Limb (tissue), 2 donors: ENCODE data around the gene BCL2L13.
"Not testable (repeated sequence)": the region's sequence is repeated elsewhere in the genome, so short reads cannot be mapped to it uniquely, and the experiment has no call there.

ENCODE experiments used
- DNase-seq, 2 donors: peaks; one replicate each; pipeline ENCODE4 v3.0.0-alpha.2; 2016; ENCODE audit errors: extremely low spot score in 2 of 2

Gene BCL2L13

DNA sequence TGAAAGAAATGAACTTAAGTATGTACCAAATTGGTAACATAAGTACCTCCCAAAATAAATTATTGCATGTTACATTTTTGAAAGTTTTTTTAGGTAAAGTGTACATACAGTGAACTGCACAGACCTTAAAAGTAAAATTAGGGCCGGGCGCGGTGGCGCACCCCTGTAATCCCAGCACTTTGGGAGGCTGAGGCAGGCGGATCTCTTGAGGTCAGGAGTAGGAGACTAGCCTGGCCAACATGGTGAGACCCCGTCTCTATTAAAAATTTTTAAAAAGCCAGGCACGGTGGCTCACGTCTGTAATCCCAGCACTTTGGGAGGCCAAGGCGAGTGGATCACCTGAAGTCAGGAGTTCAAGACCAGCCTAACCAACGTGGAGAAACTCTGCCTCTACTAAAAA is 1.7 kb upstream of the BCL2L13 start:
- not testable (repeated sequence) for DNase-seq

DNA sequence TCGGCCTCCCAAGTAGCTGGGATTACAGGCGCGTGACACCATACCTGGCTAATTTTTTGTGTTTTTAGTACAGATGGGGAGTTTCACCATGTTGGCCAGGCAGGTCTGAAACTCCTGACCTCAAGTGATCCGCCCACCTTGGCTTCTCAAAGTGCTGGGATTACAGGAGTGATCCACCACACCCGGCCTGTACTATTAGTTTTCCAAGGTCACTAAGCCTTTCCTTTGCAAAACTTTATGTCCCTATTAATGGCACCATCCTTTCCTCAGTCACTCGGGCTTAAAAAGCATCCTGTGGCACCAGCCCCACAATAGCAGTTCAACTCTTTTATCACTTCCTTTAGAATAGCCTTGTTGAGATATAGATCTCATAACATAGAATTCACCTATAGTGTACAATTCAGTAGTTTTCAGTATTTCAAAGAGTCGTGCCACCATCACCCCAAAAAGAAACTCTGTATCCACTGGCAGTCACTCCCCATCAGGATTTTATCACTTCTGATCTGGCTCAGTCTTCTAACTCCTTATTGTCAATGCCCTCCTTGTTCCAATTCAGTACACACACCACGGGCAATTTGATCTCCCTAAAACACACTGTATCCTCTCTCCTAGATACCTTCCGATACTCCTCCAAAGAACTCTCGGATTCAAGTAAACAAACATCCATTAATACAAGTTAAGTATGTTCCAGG is 921 bp upstream of the BCL2L13 start:
- DNase-seq: no peak

DNA sequence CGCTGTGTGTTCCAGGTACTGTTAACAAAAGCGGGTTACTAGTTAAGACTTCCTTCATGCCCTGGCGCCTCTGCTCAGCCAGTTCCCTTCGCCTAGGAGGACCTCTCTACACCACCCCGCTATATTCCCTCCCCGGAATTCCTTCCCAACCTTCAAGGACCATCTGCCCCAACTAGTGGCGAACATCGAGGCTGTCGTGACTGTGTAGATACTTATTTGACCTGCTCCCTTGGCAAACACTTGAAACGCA is 450 bp upstream of the BCL2L13 start:
- no peak for DNase-seq

DNA sequence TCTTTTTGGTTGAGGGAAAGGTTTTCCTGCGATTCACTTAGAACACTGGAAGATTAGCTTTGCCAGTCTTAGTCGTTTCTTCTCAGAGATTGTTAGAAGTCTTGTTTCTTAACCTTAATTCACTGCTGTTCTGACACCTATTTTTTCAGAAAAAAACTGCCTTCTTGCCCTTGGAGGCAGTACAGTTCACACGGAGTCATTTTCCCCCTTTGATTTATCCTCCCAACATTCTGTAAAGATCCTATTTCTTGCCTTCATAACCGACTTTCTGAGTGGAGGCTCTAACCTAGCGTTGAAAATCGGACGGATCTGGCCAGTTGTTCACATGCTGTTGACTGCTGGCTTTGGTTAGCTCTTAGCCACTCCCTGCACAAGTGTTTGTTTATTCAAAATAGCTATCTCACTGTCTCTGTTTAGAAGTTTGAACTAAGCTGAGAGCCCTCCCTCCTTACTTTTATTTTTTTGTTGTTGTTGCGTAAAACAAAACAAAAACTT is 737 bp downstream of the BCL2L13 start:
- DNase-seq: peak; percentile 47 to 76

DNA sequence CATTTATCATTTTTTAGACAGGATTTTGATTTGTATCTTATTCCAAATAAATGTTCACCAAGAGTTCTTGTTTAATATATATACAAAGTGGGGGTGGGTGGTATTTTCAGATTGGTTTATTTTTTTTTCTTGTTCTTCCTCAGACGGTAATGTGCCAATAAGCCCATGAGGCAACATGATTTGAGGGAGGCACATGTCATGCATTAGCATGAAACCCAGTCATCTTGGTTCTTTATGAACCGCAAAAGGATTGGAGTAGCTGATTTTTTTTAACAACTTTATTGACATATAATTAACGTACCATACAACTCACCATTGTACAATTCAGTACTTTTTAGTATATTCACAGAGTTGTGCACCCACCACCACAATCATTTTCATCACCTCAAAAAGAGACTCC is 2.7 kb downstream of the BCL2L13 start:
- DNase-seq: no peak

DNA sequence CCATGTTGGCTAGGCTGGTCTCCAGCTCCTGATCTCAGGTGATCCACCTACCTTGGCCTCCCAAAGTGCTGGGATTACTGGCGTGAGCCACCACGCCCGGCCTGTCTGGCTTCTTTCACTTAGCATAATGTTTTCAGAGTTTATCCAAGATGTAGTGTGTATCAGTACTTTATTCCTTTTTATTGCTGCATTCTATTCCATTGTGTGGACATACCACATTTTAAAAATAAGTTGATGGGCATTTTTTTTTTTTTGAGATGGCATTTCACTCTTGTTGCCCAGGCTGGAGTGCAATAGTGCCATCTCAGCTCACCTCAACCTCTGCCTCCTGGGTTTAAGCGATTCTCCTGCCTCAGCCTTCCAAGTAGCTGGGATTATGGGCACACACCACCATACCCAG is 3.8 kb downstream of the BCL2L13 start:
- not testable (repeated sequence) for DNase-seq

DNA sequence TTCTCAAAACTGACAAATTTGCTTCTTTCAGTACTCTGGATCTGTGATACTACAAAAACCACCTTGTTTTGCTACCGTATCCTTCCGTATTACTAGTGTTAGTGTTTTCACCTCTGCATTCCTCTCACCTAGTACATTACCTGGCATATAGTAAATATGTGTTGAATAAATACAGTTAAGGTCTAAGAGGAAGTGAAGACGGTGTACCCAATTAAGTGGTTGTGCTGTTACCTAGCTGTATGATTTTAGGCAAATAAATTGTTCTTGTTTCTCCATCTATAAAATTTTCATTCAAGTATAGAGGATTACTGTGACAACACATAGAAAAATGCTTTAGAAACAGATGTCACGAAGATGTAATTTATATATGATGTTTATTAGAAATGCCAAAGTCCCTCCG is 8.9 kb downstream of the BCL2L13 start:
- DNase-seq: no peak

DNA sequence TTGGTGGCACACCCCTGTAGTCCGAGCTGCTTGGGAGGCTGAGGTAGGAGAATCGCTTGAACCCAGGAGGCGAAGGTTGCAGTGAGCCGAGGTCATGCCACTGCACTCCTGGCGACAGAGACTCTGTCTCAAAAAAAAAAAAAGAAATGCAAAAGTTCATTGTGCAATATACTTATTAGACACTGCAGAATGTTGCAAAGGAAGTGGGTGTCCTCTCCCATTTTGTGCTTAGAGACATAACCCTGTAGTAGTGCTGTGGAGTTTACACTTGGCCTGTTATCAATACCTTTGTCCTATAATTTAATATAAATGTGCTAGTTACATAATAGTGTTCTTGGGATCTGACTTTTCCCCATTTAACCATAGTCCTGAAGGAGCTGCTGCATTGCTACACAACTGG is 9.4 kb downstream of the BCL2L13 start:
- no peak for DNase-seq

DNA sequence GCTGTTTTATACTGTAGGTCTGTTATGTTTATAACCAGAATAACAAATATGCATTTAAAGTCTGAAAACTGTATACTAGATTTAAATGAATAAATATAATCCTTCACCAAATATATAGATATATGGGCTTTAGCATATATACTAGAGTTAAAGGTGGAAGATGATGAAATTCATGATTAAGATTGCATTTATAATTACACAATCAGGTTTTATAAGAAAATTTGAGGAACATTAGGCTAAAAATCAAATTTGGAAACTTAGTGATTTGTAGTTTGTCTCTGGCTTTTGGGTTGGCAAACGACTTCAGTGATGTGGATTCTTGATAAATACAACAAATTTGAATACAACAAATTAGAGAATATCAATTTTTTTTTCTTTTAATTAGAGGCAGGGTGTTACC is 10.0 kb downstream of the BCL2L13 start:
- DNase-seq: no peak

DNA sequence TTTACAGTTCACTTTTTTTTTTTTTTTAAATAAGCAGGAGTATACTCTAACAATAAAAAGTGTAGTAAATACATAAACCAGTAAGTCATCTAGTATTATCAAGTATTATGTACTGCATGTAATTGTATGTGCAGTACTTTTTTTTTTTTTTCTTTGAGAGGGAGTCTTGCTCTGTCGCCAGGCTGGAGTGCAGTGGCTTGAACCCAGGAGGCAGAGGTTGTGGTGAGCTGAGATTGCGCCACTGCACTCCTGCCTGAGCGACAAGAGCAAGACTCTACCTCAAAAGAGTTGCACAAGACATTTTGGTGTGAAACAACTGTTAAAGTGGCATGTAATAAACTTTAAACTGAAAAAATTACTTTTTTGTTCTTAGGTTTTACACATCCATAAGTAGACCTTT is 16.7 kb downstream of the BCL2L13 start:
- no peak for DNase-seq

DNA sequence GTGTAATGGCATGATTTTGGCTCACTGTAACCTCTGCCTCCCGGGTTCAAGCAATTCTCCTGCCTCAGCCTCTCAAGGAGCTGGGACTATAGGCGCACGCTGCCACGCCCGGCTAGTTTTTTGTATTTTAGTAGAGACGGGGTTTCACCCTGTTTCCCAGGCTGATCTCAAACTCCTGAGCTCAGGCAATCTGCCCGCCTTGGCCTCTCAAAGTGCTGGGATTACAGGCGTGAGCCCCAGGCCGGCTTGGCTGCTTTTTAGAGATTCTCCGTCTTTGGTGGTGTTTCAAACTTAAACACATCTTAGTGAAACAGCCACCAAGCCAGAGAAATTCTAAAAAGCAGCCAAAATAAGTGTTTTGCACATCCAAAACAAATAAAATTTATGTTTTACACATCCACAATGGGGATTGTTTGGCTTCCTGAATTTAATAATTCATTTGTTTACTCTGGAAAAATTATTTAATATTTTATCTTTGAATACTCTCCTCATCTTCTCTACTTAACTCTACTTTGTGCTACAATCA is 18.4 kb downstream of the BCL2L13 start:
- DNase-seq: no peak

DNA sequence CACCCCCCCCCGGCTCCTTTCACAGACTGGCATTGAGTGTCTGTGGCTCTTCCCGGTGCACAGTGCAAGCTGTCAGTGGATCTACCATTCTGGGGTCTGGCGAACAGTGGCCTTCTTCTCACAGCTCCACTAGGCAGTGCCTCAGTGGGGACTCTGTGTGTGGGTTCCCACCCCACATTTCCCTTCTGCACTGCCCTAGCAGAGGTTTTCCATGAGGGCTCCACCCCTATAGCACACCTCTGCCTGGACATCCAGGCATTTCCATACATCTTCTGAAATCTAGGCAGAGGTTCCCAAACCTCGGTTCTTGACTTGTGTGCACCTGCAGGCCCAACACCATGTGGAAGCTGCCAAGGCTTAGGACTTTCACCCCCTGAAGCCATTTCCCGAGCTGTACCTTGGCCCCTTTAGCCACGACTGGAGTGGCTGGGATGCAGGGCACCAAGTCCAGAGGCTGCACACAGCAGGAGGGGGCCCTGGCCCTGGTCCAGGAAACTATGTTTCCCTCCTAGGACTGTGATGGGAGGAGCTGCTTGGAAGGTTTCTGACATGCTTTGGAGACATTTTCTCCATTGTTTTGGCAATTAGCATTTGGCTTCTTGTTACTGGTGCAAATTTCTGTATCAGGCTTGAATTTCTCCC is 26.0 kb downstream of the BCL2L13 start:
- DNase-seq: no peak

DNA sequence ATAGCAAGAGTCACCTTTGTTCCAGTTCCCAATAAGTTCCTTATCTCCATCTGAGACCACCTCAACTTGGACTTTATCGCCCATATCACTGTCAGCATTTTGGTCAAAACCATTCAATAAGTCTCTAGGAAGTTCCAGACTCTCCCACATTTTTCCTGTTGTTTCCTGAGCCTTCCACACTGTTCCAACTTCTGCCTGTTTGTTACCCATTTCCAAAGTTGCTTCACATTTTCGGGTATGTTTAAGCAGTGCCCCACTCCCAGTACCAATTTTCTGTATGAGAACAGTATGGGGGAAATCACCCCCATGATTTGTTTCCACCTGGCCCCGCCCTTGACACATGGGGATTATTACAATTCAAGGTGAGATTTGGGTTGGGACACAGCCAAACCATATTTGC is 26.7 kb downstream of the BCL2L13 start:
- no peak for DNase-seq

DNA sequence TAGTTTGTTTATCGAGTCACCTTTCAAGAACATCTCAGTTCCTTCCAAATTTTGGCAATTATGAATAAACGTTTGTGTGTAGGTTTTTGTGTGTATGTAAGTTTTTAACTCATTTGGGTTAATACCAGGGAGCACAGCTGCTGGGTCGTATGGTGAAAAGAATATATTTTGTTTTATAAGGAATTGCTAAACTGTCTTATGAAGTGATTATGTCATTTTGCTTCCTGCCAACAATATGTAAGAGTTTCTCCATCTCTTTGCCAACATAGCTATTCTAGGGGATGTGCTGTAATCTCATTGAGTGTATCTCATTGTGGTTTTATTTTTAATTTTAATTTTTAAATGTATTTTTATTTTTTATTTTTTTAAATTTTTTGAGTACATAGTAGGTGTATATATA is 27.3 kb downstream of the BCL2L13 start:
- no peak for DNase-seq

DNA sequence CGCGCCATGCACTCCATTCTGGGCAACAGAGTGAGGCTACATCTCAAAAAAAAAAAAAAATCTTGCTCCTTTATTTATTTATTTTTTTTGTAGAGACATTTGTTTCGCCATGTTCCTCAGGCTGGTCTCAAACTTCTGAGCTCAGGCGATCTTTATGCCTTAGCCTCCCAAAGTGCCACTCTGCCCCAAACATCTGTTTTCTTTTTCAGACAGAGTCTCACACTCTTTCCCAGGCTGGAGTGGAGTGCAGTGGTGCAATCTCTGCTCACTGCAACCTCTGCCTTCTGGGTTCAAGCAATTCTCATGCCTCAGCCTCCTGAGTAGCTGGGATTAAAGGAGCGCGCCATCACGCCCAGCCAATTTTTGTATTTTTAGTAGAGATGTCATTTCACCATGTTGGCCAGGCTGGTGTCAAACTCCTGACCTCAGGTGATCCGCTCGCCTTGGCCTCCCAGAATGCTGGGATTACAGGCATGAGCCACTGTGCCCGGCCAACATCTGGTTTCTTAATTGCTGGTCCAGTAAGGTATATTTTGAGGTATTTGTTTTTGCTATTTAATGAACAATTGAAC is 33.0 kb downstream of the BCL2L13 start:
- not testable (repeated sequence) for DNase-seq

DNA sequence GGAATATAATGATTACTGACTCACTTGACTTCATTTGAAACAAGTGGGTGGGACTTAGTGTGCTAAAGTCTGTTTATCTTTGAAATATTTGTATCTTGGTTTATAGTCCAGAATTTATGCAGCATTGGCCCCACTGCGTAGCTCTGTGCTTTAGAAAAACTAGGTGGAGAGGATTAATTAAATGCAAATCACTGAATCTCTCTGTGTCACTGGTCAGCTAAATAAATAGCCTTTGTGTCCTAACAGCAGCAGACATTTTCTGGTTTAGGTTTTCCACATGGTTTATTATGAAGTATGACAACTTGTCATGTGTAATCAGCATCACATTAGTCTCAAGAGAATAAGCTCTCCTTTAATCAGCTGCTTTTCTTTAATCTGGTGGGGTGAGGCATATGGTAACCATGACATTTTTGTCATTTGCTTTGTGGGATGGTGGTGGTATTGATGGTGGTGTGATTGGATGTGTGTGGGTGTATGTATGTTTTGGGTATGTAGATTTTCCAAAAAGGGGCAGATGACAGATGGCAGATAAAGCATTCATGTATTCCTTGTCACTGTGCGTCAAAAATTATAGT is 33.9 kb downstream of the BCL2L13 start:
- DNase-seq: no peak

DNA sequence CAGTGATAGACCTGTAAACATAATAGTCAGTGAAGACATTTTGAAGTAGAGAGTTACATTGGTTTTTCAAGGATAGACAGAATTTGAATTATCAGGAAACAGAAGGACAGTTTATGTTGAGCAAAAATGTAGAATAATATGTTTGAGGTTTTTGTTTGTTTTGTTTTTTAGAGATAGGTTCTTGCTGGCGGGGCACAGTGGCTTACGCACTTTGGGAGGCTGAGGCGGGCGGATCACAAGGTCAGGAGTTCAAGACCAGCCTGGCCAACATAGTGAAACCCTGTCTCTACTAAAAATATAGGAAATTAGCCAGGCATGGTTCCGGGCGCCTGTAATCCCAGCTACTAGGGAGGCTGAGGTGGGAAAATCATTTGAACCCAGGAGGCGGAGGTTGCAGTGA is 35.6 kb downstream of the BCL2L13 start:
- no peak for DNase-seq

DNA sequence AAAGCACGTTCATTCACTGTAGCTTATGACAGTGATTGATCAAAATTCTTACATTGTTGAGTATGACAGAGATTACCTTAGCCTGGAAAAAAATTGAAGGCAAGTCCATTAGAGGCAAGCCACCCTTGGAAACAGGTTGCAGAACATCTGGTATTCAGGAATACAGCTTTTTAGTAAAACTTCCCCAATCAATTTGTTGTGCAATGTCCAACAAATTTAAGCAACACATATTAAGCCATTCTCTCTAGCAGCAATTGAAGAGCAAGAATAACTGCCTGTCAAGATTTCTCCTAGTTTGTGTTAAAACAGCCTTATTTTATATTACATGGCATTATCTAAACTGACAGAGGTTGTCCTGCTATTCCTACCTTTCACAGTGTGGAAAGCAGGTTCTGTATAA is 37.0 kb downstream of the BCL2L13 start:
- no peak for DNase-seq

DNA sequence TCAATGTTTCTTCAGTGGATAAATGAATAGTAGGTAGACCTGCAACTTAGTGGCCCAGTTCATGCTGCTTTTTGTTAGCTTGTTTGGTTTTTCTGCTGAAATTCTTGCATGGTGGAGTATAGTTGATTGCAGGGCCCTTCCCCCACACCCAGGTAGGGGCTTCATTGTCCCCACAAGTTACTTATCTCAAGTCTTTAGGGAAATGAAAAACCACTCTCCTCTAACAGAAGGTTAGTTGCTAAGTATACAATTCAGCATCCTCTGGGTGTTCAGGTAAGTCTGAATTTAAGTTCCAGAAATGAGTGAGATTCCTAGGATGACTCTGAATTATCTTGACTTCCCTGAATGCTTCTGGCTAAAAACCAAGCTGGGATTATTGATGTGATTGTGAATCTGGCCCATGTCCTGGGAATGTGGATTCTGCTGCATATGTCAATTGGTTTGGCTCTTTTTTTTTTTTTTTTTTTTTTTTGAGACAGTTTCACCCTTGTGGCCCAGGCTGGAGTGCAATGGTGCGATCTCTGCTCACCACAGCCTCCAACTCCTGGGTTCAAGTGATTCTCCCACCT is 40.3 kb downstream of the BCL2L13 start:
- DNase-seq: no peak

DNA sequence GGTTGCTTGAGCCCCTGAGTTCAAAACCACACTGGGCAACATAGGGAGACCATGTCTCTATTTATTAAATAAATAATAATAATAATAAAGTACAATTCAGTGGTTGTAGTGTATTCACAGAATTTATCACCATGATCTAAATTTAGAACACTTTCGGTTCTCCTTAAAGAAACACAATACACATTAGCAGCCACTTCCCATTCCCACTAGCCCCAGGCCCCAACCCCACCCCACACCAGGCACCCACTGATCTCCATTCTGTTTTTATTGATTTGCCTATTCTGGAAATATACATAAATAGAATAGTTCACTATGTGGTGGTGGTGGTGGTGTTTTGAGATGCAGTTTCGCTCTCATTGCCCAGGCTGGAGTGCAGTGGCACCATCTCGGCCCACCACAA is 45.7 kb downstream of the BCL2L13 start:
- no peak for DNase-seq

DNA sequence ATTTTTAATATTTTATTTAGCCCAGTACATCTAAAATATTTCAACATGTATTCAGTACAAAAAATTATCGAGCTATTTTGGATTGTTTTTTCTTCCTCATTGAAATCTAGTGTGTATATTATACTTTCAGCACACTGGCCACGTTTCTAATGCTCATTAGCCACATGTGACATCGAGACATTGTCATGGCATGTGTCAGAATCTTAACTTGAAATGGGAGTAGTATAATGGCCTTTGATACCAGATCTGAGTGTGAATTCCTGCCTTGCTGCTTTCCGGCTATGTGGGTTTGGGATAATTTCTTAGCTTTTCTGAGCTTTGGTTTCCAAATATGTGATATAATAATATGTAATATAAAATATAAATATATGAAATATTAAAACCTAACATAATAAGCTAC is 54.3 kb downstream of the BCL2L13 start:
- no peak for DNase-seq

DNA sequence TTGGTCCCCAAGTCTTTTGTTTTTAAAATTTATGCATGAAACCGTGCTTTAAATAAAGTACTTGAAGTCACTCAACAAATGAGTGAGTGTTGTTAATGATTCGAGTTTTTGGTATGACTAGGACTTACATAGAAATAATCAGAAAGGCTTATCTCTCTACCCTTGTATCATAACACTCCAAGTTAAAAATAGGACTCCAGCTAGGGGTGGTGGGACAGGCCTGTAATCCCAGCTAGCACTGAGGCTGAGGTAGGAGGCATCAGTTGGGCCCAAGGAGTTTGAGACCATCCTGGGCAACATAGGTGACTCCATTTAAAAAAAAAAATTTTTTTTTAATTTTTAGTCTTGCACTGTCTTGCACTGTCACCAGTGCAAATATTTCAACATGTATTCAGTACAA is 55.6 kb downstream of the BCL2L13 start:
- no peak for DNase-seq
